Endometrium (tissue), 2 donors: ENCODE data around the gene ZFR2.
"Not testable (repeated sequence)": the region's sequence is repeated elsewhere in the genome, so short reads cannot be mapped to it uniquely, and the experiment has no call there.

Experiments
- FAIRE-seq: peaks from 2 replicates; lab custom pipeline; 2012; peaks lifted over from hg19 to GRCh38; lab: Jason Lieb, UNC
- donor health status: control.
- donor health status: control.

The ZFR2 gene

GRCh38 chr19:3836887-3837286, 32.0 kb downstream of the ZFR2 start:
- no peak for FAIRE-seq

GRCh38 chr19:3835055-3835435, 33.8 kb downstream of the ZFR2 start:
- FAIRE-seq, result no peak

GRCh38 chr19:3834349-3835054, 34.3 kb downstream of the ZFR2 start:
- no peak for FAIRE-seq

GRCh38 chr19:3833578-3834348, 35.1 kb downstream of the ZFR2 start:
- FAIRE-seq, result no peak

- FAIRE-seq, result no peak
These were observed 36.8 kb downstream of the ZFR2 start for GRCh38 chr19:3832001-3832400.

- FAIRE-seq, result no peak
These were observed 37.2 kb downstream of the ZFR2 start for GRCh38 chr19:3831601-3832000.

- no peak for FAIRE-seq
These were observed 37.9 kb downstream of the ZFR2 start for GRCh38 chr19:3830621-3831589.

GRCh38 chr19:3827306-3827705, 41.5 kb downstream of the ZFR2 start:
- no peak for FAIRE-seq

GRCh38 chr19:3826163-3826562, 42.7 kb downstream of the ZFR2 start:
- FAIRE-seq, result no peak

- FAIRE-seq, result no peak
These were observed 43.4 kb downstream of the ZFR2 start for GRCh38 chr19:3825286-3825956.

- FAIRE-seq, result no peak
These were observed 45.5 kb downstream of the ZFR2 start for GRCh38 chr19:3823350-3823713.

- FAIRE-seq, result no peak
These were observed 46.0 kb downstream of the ZFR2 start for GRCh38 chr19:3822683-3823349.

GRCh38 chr19:3821857-3822364, 46.9 kb downstream of the ZFR2 start:
- FAIRE-seq, result no peak

GRCh38 chr19:3821156-3821555, 47.7 kb downstream of the ZFR2 start:
- no peak for FAIRE-seq

- no peak for FAIRE-seq
These were observed 48.8 kb downstream of the ZFR2 start for GRCh38 chr19:3819989-3820388.

- FAIRE-seq, result no peak
These were observed 49.9 kb downstream of the ZFR2 start for GRCh38 chr19:3818918-3819317.

GRCh38 chr19:3818466-3818865, 50.4 kb downstream of the ZFR2 start:
- no peak for FAIRE-seq

- FAIRE-seq, result no peak
These were observed 51.1 kb downstream of the ZFR2 start for GRCh38 chr19:3817761-3818160.

GRCh38 chr19:3816566-3817218, 52.1 kb downstream of the ZFR2 start:
- no peak for FAIRE-seq

- not testable (repeated sequence) for FAIRE-seq
These were observed 52.7 kb downstream of the ZFR2 start for GRCh38 chr19:3816148-3816547.

- FAIRE-seq, result no peak
These were observed 54.2 kb downstream of the ZFR2 start for GRCh38 chr19:3814648-3815047.
